Activated T-cell treated with anti-CD3 and anti-CD28 coated beads, Interleukin-2, amount 50 U/mL, for 4 hours (primary cell): ENCODE results near the gene GLA. TPM values are rescaled to one million over a fixed set of nuclear protein-coding genes. Genes with fewer than 3 reads are reported as not detected.

Experiments used
- ATAC-seq, 2 donors: fragments of 200-7000 bp; cut with Tn5 transposase; one replicate each; pipeline ENCODE4 v1.10.0; 2021
- DNase-seq: peaks from one replicate; pipeline ENCODE4 v3.0.0-alpha.2; 2020
- H3K27me3 Mint-ChIP-seq: one replicate; pipeline ENCODE4 v1.8.0; 2021; ENCODE audit warnings: low read depth, mixed read lengths
- H3K36me3 Mint-ChIP-seq: one replicate; pipeline ENCODE4 v1.8.0; 2022; ENCODE audit warnings: mixed read lengths; ENCODE audit not compliant: insufficient read depth
- H3K4me1 Mint-ChIP-seq: one replicate; pipeline ENCODE4 v1.8.0; 2021; ENCODE audit warnings: low read depth, mixed read lengths
- H3K4me3 Mint-ChIP-seq: one replicate; pipeline ENCODE4 v1.8.0; 2021; ENCODE audit warnings: mild to moderate bottlenecking, moderate library complexity, mixed read lengths
- H3K9me3 Mint-ChIP-seq: one replicate; pipeline ENCODE4 v1.8.0; 2021; ENCODE audit warnings: mixed read lengths
- total RNA-seq, 3 donors: library from RNA; stranded (reverse); gene quantifications; one replicate each; pipeline ENCODE4 v1.2.1, GENCODE V29; 2021

Gene GLA
- total RNA-seq, result 10 to 100 TPM; 49.6 to 70.8 (median 62.4) TPM

DNA sequence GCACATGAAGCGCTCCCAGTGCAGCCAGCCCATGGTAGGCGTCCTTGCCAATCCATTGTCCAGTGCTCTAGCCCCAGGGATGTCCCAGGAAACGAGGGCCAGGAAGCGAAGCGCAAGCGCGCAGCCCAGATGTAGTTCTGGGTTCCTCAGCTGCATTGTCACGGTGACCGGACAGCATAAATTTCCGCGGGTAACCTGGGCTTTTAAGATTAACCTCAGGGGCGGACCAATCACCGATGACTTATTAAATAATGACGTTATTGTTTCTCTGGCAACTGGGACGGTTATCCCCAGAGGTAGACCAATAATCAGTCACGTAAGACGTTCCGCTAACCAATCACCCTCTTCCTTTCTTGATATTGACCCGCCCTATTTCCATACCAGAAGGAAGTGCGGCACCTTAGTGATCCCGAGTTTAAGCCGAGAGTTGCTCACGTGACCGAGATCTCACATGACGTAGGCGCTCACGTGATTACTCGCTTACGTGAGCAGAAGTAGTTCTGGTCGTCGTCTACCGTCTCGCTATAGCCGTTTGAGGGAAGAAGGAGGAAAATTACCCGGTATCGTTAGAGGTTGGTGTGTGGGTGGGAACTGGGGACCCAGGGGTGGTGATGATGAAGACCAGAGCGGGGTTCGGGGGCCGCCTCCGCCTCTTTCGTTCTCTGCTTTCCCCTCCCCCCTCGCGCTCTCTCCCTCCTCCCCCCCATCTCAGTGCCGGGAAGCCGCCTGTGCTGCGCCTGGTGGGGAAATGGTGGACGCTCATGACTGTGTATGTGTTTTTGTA is at the start of gene GLA, which contains the start of gene HNRNPH2:
TSS of gene GLA (minus strand) at position 178 of the 784 bp plus-strand sequence. CDS start at position 156, 22 bp downstream.
TSS of gene HNRNPH2 (plus strand) at position 475 of the 784 bp plus-strand sequence. CDS start 3,767 bp downstream, outside the sequence.
- ATAC-seq, result peak; percentile 94 to 95
- no peaks in the 10 kb centered on the region for H3K9me3 Mint-ChIP-seq
- H3K36me3 Mint-ChIP-seq, result peaks cover 14% of the 10 kb centered on the region
- peak within 1 kb of the TSS; percentile 95 for H3K4me3 Mint-ChIP-seq
- H3K4me1 Mint-ChIP-seq, result peaks cover 23% of the 10 kb centered on the region
- peak; percentile 80 for DNase-seq
- H3K27me3 Mint-ChIP-seq, result no peaks in the 10 kb centered on the region

DNA sequence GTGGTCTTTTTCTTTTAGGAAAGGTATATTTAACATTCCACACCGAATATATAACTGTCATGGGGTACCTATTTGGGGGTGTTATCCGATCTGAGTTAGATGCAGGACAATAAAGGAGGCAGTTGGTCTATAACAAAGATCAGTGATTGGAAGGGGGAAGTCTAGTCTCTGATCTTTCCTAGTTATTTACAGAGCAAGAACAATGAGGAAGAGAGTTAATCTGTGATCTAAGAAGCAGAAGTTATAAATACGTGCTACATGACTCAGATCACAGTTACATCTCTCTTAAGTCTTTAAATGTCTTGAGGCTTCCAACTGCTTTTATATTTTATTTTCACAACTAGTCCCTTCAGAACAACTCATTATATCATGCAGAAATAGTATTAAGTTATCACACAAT is 44.3 kb upstream of the GLA start:
- peaks cover 29% of the 10 kb centered on the region for H3K36me3 Mint-ChIP-seq
- H3K4me3 Mint-ChIP-seq, result no peak overlapping the region
- H3K4me1 Mint-ChIP-seq, result no peaks in the 10 kb centered on the region
- H3K9me3 Mint-ChIP-seq, result no peaks in the 10 kb centered on the region
- H3K27me3 Mint-ChIP-seq, result no peaks in the 10 kb centered on the region
- no peak for ATAC-seq
- no peak for DNase-seq

DNA sequence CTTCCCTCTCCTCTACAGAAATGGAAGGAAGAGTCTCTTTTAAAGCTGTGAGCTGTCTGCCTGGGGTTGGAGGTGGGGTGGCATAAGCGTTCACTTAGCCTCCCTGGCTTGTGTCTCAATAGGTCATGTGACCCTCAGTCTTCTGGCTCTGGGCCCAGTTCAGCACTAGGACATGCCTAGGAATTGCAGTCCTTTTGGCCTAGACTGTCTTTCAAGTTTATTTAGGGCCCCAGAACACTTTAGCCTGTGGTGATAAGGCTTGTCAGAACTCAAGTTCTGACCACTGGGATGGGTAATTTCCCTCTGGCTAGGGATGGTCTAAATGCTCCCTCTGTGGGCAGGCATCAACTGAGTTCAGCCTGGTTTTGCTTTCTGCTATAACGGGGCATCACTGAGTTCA is 43.2 kb upstream of the GLA start:
- no peak overlapping the region for H3K4me3 Mint-ChIP-seq
- peaks cover 34% of the 10 kb centered on the region for H3K36me3 Mint-ChIP-seq
- no peak for DNase-seq

DNA sequence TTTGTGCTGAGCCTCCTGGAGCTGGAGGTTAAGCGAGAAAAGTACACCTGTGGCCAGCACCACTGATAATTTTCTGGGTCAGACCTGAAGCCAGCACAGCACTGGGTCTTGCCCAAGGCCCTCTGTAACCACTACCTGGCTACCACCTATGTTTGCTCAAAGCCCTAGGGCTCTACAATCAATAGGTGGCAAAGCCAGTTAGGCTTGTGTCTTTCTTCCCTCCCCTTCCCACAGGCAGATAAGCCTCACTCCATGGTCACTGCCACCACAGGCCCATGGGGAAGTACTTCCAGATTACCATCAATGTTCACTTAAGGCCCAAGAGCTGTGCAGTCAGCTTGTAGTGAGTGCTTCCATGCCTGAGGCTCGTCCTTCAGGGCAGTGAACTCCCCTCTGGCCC is 42.4 kb upstream of the GLA start:
- ATAC-seq, result no peak
- Mint-ChIP-seq H3K9me3 (no peaks in the 10 kb centered on the region), H3K27me3 (no peaks in the 10 kb centered on the region), H3K36me3 (peaks cover 36% of the 10 kb centered on the region), H3K4me1 (no peaks in the 10 kb centered on the region), H3K4me3 (no peak overlapping the region)
- no peak for DNase-seq

More for the DNA sequence above, 43.2 kb upstream of the GLA start:
- H3K9me3 Mint-ChIP-seq, result no peaks in the 10 kb centered on the region
- no peaks in the 10 kb centered on the region for H3K27me3 Mint-ChIP-seq
- no peaks in the 10 kb centered on the region for H3K4me1 Mint-ChIP-seq
- ATAC-seq, result no peak

DNA sequence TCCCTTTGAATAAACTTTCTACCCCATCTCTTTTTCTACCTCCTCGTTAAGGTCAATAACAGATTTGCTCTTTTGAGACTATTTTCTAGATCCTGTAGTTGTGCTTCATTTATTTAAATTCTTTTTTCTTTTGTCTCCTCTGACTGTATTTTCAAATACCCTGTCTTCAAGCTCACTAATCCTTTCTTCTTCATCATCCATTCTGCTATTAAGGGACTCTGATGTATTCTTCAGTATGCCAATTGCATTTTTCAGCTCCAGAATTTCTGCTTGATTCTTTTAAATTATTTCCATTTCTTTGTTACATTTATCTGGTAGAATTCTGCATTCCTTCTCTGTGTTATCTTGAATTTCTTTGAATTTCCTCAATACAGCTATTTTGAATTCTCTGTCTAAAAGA is 41.6 kb upstream of the GLA start:
- no peak overlapping the region for H3K4me3 Mint-ChIP-seq
- H3K9me3 Mint-ChIP-seq, result no peaks in the 10 kb centered on the region
- H3K27me3 Mint-ChIP-seq, result no peaks in the 10 kb centered on the region
- ATAC-seq (no peak), DNase-seq (no peak)
- no peaks in the 10 kb centered on the region for H3K4me1 Mint-ChIP-seq
- H3K36me3 Mint-ChIP-seq, result peaks cover 34% of the 10 kb centered on the region

DNA sequence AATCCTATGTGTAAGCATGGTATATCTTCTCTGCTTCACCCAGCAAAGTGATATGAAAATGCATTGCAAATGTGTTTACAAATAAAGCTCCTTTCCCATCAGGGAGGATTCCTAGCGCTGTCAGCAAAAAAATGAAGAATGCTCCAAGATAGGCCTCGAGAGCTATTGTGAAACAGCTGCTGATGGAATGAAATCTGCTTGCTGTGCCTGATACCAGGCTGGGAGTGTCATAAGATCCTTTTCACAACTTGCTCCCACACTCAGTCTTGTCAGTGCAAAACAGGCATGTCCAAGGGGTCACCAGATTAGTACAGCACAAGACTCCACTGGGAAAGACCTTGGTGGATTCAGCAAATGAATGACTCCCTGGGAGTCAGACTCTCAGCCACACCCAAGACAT is 34.4 kb upstream of the GLA start:
- DNase-seq, result no peak
- H3K9me3 Mint-ChIP-seq, result no peaks in the 10 kb centered on the region
- no peak overlapping the region for H3K4me3 Mint-ChIP-seq
- peaks cover 25% of the 10 kb centered on the region for H3K36me3 Mint-ChIP-seq
- H3K4me1 Mint-ChIP-seq, result peaks cover 3% of the 10 kb centered on the region
- no peak for ATAC-seq
- no peaks in the 10 kb centered on the region for H3K27me3 Mint-ChIP-seq

DNA sequence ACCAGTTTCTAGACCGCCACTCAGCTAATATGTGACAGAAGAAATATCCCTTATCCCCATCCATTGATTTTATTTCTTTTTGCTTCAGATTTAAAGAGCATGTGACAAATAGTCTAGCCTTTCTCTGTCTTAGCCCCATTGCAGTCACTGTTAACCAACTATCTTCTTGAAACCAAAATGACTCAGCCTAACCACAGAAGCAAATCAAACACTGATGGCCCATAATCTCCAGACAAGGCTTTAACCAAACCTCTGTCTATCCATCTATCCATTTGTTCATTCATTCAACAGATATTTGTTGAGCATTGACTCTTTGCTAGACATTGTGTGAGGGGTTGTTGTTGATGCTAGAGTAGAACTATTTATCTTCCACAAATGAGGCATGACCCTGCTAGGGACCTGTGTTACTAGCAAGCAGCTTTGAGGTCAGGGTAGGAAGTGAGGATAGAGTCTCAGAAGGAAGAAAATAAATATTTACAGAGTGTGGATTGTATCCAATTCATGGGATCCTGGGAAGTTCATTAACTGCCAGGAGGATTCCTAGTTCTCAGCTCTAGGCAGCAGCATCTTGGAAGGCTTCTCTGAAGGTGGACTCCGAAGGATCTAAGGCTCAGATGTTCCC is 22.8 kb upstream of the GLA start:
- Mint-ChIP-seq H3K36me3 (peaks cover 14% of the 10 kb centered on the region), H3K4me1 (peaks cover 10% of the 10 kb centered on the region), H3K9me3 (no peaks in the 10 kb centered on the region), H3K4me3 (peak overlapping the region; percentile 11), H3K27me3 (no peaks in the 10 kb centered on the region)
- DNase-seq (no peak), ATAC-seq (peak; percentile 71 to 89)

DNA sequence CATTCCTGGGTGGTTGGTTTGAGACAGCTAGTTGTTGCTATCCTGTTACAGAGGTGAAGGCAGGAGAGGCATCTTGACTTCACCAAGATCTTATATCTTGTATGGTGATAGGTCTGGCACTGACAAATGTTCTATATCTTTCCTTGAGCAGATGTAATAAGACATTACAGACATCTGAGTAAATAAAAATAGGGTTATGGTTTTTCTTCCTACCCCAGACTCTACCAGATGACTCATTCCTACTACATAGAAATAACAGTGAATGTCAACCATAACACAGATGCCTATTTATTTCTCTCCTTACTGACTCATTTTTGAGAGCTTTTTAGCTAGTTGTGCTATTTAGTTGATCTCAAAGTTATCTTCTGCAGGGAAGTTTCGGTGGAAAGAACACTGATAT is 22.2 kb upstream of the GLA start:
- Mint-ChIP-seq H3K9me3 (no peaks in the 10 kb centered on the region), H3K4me1 (peaks cover 10% of the 10 kb centered on the region), H3K36me3 (peaks cover 17% of the 10 kb centered on the region), H3K27me3 (no peaks in the 10 kb centered on the region), H3K4me3 (peak overlapping the region; percentile 11)
- DNase-seq, result no peak
- ATAC-seq, result peak; percentile 57 to 78

DNA sequence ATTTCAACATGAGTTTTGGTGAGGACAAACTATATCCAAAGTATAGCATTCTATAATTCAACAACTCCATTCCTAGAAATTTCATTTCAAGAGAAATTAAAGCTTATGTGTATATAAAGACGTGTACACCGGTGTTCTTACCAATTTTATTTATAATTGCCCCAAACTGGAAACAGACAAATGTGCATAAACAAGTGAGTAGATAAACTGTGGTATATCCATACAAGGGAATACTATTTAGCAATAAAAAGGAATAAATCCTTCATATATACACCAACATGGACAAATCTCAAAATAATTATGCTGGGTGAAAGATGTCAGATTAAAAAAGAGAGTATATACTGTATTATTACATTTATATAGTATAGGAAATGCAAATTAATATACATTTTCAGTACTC is 20.2 kb upstream of the GLA start:
- DNase-seq, result no peak
- Mint-ChIP-seq H3K4me1 (peaks cover 10% of the 10 kb centered on the region), H3K27me3 (no peaks in the 10 kb centered on the region), H3K36me3 (peaks cover 18% of the 10 kb centered on the region), H3K9me3 (no peaks in the 10 kb centered on the region), H3K4me3 (no peak overlapping the region)
- ATAC-seq, result no peak

DNA sequence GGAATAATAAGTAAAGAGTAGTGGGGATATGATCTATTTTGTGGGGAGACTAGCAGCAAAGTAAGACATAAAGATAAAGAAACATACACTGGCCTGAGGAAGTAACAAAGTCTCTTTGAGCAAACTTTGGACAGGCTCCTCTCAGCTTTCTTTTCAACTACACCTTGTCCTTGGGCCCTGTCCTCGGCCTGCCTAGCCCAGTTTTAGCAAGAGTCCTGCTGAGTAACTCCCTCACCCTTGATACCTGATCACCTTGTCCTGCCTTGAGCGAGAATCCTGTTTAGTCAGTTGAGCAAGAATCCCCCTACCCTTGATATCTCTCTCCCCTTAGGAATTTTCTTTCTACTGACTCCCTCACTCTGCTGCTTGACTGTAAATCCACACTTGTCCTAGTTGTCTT is 11.8 kb upstream of the GLA start:
- peaks cover 3% of the 10 kb centered on the region for H3K36me3 Mint-ChIP-seq
- no peak for ATAC-seq
- H3K4me3 Mint-ChIP-seq, result peak overlapping the region; percentile 53
- peaks cover 34% of the 10 kb centered on the region for H3K4me1 Mint-ChIP-seq
- no peaks in the 10 kb centered on the region for H3K9me3 Mint-ChIP-seq
- H3K27me3 Mint-ChIP-seq, result no peaks in the 10 kb centered on the region
- no peak for DNase-seq

DNA sequence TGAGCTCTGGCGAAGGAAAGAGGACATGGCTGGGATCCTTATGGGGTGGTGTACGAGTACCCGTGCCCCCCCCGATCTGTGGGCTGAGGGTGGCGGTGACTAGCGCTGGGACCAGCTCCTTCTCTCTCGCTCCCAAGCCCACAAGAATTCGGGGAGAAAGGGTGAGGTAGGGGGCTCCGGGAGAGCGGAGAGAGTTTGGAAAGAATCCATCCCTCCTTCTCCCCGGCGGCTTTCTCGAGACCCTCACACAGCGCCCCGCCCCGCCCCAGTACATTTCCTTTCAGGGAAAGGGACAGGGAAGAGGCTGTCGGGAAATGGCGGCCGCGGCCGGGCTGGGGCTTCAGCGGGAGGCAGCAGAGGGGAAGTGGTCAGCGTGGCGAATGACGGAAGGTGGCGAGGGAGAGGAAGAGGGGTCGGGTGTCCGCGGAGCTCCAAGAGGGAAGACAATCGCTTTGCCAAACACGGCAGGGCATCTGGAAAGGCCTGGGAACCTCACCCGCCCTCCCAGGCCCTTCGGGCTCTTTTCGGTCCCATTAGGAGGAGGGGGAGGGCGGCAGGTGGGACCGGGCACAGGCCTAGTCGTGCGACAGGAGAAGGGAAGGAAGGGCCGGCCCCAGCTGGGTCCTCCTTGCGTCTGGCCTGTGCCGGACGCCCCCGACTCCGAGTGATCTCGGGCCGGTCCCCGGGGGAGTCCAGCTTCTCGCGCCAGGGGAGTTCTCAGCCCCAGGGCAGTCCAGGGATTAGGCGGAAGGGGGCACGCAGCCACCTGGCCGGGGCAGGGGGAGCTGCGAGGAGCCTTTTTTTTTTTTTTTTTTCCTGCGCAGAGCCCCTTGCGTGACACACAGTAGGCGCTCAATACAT is 10.5 kb upstream of the GLA start:
- Mint-ChIP-seq H3K27me3 (no peaks in the 10 kb centered on the region), H3K4me3 (peak overlapping the region; percentile 88), H3K9me3 (no peaks in the 10 kb centered on the region), H3K4me1 (peaks cover 36% of the 10 kb centered on the region), H3K36me3 (peaks cover 3% of the 10 kb centered on the region)
- ATAC-seq, result peak; percentile 38 to 54
- DNase-seq, result peak; percentile 14

DNA sequence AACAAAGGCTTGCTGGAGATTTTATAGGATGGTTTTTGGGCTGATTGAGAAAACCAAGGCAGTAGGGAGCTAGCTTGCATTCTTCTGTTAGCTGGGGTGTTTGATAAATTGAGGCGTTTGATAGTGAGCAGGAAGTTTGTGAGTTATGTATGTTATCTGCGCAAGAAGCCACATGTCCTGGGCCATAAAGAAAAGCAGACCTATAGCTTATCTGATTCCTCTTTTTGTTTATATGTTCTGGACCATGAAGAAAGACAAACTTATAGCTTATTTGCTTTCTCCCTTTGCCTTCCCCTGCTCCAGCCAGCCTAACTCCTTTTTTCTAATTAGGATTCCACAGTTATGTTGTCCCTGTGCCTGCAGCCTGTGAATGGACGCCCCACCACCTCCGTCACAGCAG is 9.5 kb upstream of the GLA start:
- Mint-ChIP-seq H3K36me3 (peaks cover 12% of the 10 kb centered on the region), H3K27me3 (no peaks in the 10 kb centered on the region), H3K4me3 (peak overlapping the region; percentile 88), H3K4me1 (peaks cover 43% of the 10 kb centered on the region), H3K9me3 (no peaks in the 10 kb centered on the region)
- DNase-seq (no peak), ATAC-seq (no peak)

DNA sequence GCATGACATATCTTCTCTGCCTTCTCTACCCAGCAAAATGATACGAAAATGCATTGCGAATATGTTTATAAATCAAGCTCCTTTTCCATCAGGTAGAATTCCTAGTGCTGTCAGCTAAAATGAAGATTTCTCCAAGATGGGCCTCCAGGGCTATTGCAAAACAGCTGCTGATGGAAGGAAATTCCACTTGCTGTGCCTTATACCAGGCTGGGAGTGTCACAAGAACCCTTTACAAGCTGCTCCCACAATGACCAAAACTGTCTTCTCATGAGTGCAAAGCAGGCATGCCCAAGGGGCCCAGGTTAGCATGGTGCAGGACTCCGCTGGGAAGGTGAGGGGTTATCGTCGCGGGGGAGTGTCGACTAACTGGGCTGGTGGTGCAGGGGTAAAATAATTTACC is 9.0 kb upstream of the GLA start:
- no peak for ATAC-seq
- Mint-ChIP-seq H3K4me1 (peaks cover 43% of the 10 kb centered on the region), H3K27me3 (no peaks in the 10 kb centered on the region), H3K9me3 (no peaks in the 10 kb centered on the region), H3K36me3 (peaks cover 17% of the 10 kb centered on the region), H3K4me3 (peak overlapping the region; percentile 43)
- DNase-seq, result no peak
